HepG2 (cell line): ENCODE measurements around the gene HS3ST3B1. TPM values are rescaled to one million over a fixed set of nuclear protein-coding genes. Genes with fewer than 3 reads are reported as not detected.

Experiments
- ADNP ChIP-seq: sonication (generic); formaldehyde crosslinking; IDR thresholded peaks from 2 replicates; pipeline ENCODE4 v1.4.0; 2020; ENCODE audit warnings: missing genetic modification reagents
- CBFB ChIP-seq: sonication (generic); formaldehyde crosslinking; IDR thresholded peaks from 2 replicates; pipeline ENCODE4 v1.4.0; 2020; ENCODE audit warnings: missing genetic modification reagents
- CHD2 ChIP-seq: IDR thresholded peaks from 2 replicates; pipeline ENCODE4 v1.6.1; 2011; ENCODE audit warnings: low read depth, low read length, improper control_type of control experiment
- ETV6 ChIP-seq: sonication (generic); formaldehyde crosslinking; conservative IDR thresholded peaks from 2 replicates; pipeline ENCODE4 v1.4.0; 2020; ENCODE audit warnings: missing genetic modification reagents
- HDAC2 ChIP-seq: sonication (generic); formaldehyde crosslinking; IDR thresholded peaks from 2 replicates; pipeline ENCODE4 v1.4.0; 2020; ENCODE audit warnings: missing genetic modification reagents
- HOXA3 ChIP-seq: sonication (generic); formaldehyde crosslinking; IDR thresholded peaks from 2 replicates; pipeline ENCODE4 v1.5.0; 2020; ENCODE audit warnings: missing genetic modification reagents
- MATR3 ChIP-seq: sonication (generic); formaldehyde crosslinking; IDR thresholded peaks from 2 replicates; pipeline ENCODE4 v1.4.0; 2020; ENCODE audit warnings: missing genetic modification reagents
- NAIF1 ChIP-seq: sonication (generic); formaldehyde crosslinking; IDR thresholded peaks from 2 replicates; pipeline ENCODE4 v1.5.0; 2020; ENCODE audit warnings: mild to moderate bottlenecking, missing genetic modification reagents, borderline replicate concordance
- PCBP2 ChIP-seq: fragments of 200-400 bp; formaldehyde crosslinking; optimal IDR thresholded peaks from 2 replicates; pipeline ENCODE3; 2018; ENCODE audit warnings: low read length, low read depth; ENCODE audit not compliant: poor library complexity, severe bottlenecking
- PRDM10 ChIP-seq: sonication (generic); formaldehyde crosslinking; IDR thresholded peaks from 2 replicates; pipeline ENCODE4 v1.4.0; 2020; ENCODE audit warnings: low read depth, missing genetic modification reagents
- SMC3 ChIP-seq: IDR thresholded peaks from 2 replicates; pipeline ENCODE4 v1.6.1; 2011; ENCODE audit warnings: low read length, improper control_type of control experiment
- SOX6 ChIP-seq, 2 experiments: fragments of 450-650 bp in 1 of 2; sonication (generic) in 1 of 2; formaldehyde crosslinking in 1 of 2; IDR thresholded peaks; 2 replicates each; pipeline versions ENCODE4 v1.4.0 to v1.6.1; 2017 to 2020; ENCODE audit warnings: antibody characterized with exemption in 1 of 2, mild to moderate bottlenecking in 1 of 2, missing genetic modification reagents in 1 of 2
- SPEN ChIP-seq: sonication (generic); formaldehyde crosslinking; IDR thresholded peaks from 2 replicates; pipeline ENCODE4 v1.5.1; 2020; ENCODE audit warnings: low read depth, mild to moderate bottlenecking, missing genetic modification reagents
- TCF7 ChIP-seq: sonication (generic); IDR thresholded peaks from 2 replicates; pipeline ENCODE4 v1.6.1; 2016; ENCODE audit warnings: antibody characterized with exemption, low read depth
- ZFP36 ChIP-seq: fragments of 150-350 bp; IDR thresholded peaks from 2 replicates; pipeline ENCODE4 v1.6.1; 2018; ENCODE audit warnings: borderline replicate concordance, low read length, low read depth; ENCODE audit not compliant: partially characterized antibody
- ZNF383 ChIP-seq: sonication (generic); formaldehyde crosslinking; IDR thresholded peaks from 2 replicates; pipeline ENCODE4 v1.4.0; 2020; ENCODE audit warnings: missing genetic modification reagents, mild to moderate bottlenecking, borderline replicate concordance
- ZNF782 ChIP-seq: sonication (generic); formaldehyde crosslinking; IDR thresholded peaks from 2 replicates; pipeline ENCODE4 v1.4.0; 2020; ENCODE audit warnings: missing genetic modification reagents, mild to moderate bottlenecking, borderline replicate concordance
- ZSCAN30 ChIP-seq: sonication (generic); formaldehyde crosslinking; IDR thresholded peaks from 2 replicates; pipeline ENCODE4 v1.5.0; 2020; ENCODE audit warnings: mild to moderate bottlenecking, missing genetic modification reagents
- polyA plus RNA-seq, 8 experiments: library from polyadenylated mRNA; depleted of rRNA in 3 of 8; stranded (reverse) in 7 of 8; unstranded in 1 of 8; fragments of >200 nt; fragmentation: Illumina TruSeq in 4 of 8; extraction: Trizol in 4 of 8; gene quantifications; 2 replicates each; pipeline versions ENCODE4 v1.2.1 to v1.2.3, GENCODE V29; 2011 to 2016; ENCODE audit warnings: low read depth in 4 of 8, missing spikeins in 1 of 8, mixed read lengths in 1 of 8; ENCODE audit not compliant: insufficient read depth in 1 of 8
- total RNA-seq, 5 experiments: library from RNA; depleted of rRNA; stranded (reverse); fragments of >200 nt; fragmentation: Illumina TruSeq; extraction: Trizol; gene quantifications; 2 replicates each; pipeline ENCODE4 v1.2.3, GENCODE V29; 2016; ENCODE audit warnings: low read depth in 1 of 5
- TF ChIP-seq, protein P1 (sequence below): sonication (generic); formaldehyde crosslinking; IDR thresholded peaks from 2 replicates; pipeline ENCODE4 v1.5.1; 2020; ENCODE audit warnings: missing genetic modification reagents, mild to moderate bottlenecking, borderline replicate concordance
- TF ChIP-seq, protein P2 (sequence below): sonication (generic); formaldehyde crosslinking; IDR thresholded peaks from 2 replicates; pipeline ENCODE4 v1.9.0; 2021; ENCODE audit warnings: missing genetic modification reagents, borderline replicate concordance
- TF ChIP-seq, protein P3 (sequence below): IDR thresholded peaks from 2 replicates; pipeline ENCODE4 v1.6.1; 2016; ENCODE audit warnings: missing compliant biosample characterization, missing genetic modification reagents, borderline replicate concordance

HS3ST3B1 gene
- total and polyA plus RNA-seq, 2 of the 13 experiments (the other 11 are each of a cell fraction or from before 2014, with no cell fraction given), result 15.7 to 39.5 TPM

DNA sequence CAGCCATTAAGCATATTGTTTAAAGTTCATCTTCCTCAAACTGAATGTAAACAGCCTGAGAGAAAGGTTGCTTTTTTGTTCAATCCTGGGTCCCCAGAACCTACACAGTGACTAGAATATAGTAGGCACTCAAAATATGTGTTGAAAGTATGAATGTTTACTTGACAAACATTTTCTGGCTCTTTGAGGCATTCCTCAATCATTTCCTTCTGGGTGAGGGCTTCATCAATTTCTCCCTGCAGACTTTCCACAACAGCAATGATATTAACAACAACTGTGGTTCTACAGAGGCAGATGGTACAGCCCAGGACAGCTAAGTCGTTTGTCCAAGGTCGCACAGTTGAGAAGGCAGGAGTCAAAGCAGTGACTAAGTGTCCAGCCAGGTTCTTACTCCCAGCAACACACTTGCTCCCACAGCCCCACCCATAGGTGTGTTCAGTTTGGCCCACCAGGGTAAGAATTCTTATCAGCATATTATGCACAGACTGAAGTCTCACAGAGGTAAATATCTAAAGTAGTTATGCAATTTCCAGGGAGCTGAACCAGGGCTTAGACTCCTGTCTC lies 61.1 kb downstream of the HS3ST3B1 start (continued):
- TF ChIP-seq, protein P1, sequence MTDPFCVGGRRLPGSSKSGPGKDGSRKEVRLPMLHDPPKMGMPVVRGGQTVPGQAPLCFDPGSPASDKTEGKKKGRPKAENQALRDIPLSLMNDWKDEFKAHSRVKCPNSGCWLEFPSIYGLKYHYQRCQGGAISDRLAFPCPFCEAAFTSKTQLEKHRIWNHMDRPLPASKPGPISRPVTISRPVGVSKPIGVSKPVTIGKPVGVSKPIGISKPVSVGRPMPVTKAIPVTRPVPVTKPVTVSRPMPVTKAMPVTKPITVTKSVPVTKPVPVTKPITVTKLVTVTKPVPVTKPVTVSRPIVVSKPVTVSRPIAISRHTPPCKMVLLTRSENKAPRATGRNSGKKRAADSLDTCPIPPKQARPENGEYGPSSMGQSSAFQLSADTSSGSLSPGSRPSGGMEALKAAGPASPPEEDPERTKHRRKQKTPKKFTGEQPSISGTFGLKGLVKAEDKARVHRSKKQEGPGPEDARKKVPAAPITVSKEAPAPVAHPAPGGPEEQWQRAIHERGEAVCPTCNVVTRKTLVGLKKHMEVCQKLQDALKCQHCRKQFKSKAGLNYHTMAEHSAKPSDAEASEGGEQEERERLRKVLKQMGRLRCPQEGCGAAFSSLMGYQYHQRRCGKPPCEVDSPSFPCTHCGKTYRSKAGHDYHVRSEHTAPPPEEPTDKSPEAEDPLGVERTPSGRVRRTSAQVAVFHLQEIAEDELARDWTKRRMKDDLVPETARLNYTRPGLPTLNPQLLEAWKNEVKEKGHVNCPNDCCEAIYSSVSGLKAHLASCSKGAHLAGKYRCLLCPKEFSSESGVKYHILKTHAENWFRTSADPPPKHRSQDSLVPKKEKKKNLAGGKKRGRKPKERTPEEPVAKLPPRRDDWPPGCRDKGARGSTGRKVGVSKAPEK, result no peak
- TF ChIP-seq PRDM10 (CRISPR knock-in tag), result peak; percentile 94
- no peak for TF ChIP-seq ETV6 (CRISPR knock-in tag)
- no peak for TF ChIP-seq ADNP
- no peak for TF ChIP-seq NAIF1 (CRISPR knock-in tag)
- TF ChIP-seq TCF7, result no peak
- TF ChIP-seq HDAC2 (CRISPR knock-in tag), result peak; percentile 56
- no peak for TF ChIP-seq ZNF383 (CRISPR knock-in tag)
- TF ChIP-seq ZSCAN30 (CRISPR knock-in tag), result no peak
- no peak for TF ChIP-seq SOX6 (IDR thresholded peaks at IDR 0.05)
- peak; percentile 67 for TF ChIP-seq SOX6 (CRISPR knock-in tag; IDR thresholded peaks at IDR 0.05)
- TF ChIP-seq ZNF782, result no peak
- TF ChIP-seq SPEN (CRISPR knock-in tag), result no peak
- TF ChIP-seq SMC3, result 0 out of 2 replicates have a peak, but pooled peaks have one; percentile 3
- peak; percentile 5 for TF ChIP-seq ZFP36
- TF ChIP-seq, protein P2, sequence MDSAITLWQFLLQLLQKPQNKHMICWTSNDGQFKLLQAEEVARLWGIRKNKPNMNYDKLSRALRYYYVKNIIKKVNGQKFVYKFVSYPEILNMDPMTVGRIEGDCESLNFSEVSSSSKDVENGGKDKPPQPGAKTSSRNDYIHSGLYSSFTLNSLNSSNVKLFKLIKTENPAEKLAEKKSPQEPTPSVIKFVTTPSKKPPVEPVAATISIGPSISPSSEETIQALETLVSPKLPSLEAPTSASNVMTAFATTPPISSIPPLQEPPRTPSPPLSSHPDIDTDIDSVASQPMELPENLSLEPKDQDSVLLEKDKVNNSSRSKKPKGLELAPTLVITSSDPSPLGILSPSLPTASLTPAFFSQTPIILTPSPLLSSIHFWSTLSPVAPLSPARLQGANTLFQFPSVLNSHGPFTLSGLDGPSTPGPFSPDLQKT (CRISPR knock-in tag), result no peak
- TF ChIP-seq CHD2, result no peak
- TF ChIP-seq, protein P3, sequence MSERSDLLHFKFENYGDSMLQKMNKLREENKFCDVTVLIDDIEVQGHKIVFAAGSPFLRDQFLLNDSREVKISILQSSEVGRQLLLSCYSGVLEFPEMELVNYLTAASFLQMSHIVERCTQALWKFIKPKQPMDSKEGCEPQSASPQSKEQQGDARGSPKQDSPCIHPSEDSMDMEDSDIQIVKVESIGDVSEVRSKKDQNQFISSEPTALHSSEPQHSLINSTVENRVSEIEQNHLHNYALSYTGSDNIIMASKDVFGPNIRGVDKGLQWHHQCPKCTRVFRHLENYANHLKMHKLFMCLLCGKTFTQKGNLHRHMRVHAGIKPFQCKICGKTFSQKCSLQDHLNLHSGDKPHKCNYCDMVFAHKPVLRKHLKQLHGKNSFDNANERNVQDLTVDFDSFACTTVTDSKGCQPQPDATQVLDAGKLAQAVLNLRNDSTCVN (CRISPR knock-in tag), result no peak
- no peak for TF ChIP-seq MATR3 (CRISPR knock-in tag)
- TF ChIP-seq CBFB, result no peak
- TF ChIP-seq PCBP2, result no peak
- TF ChIP-seq HOXA3 (CRISPR knock-in tag), result peak; percentile 51; the same call in 1 of the 2 replicates
